K562 (cell line): ENCODE data around the gene SMAD5. TPM values are rescaled to one million over a fixed set of nuclear protein-coding genes. Genes with fewer than 3 reads are reported as not detected.

ENCODE experiments used
- ATAC-seq: fragments of 200-7000 bp; cut with Tn5 transposase; 3 replicates; pipeline ENCODE4 v1.9.1; 2020; ENCODE audit warnings: moderate library complexity
- BruUV-seq: library from RNA; stranded (reverse); fragments of 400-500 nt; replicated peaks from 2 replicates; lab custom pipeline; 2021; lab: Mats Ljungman, UMichigan
- CTCF ChIA-PET: fragments of 300-600 bp; formaldehyde crosslinking; extraction: SDS; loops from one replicate; lab custom pipeline; 2021; ENCODE audit warnings: low intra/inter-chr PET ratio; lab: Yijun Ruan, JAX
- POLR2A ChIA-PET: fragments of 300-600, 350-650 bp; sonication (Branson Sonifier 250); formaldehyde crosslinking; extraction: SDS; loops from one replicate; lab custom pipeline; 2021; ENCODE audit warnings: antibody characterized with exemption, inconsistent platforms; lab: Yijun Ruan, JAX
- DNase-seq, 4 experiments: peaks; one replicate each; pipeline versions ENCODE4 v3.0.0 to v3.0.0-alpha.2; 2011 to 2018; ENCODE audit warnings: low spot score in 3 of 4, mixed read lengths in 3 of 4; ENCODE audit errors: extremely low read depth in 1 of 4
- FAIRE-seq: peaks from 2 replicates; lab custom pipeline; 2011; peaks lifted over from hg19 to GRCh38; lab: Jason Lieb, UNC
- H2AFZ ChIP-seq: 2 replicates; pipeline ENCODE4 v1.6.0; 2011; ENCODE audit warnings: low read depth, low read length, control low read depth, inconsistent platforms
- H3K27ac ChIP-seq: fragments of 200-600 bp; 3 replicates; pipeline ENCODE4 v1.8.0; 2011; ENCODE audit warnings: low read depth, mild to moderate bottlenecking, control low read depth, inconsistent platforms, low read length, moderate library complexity, mixed read lengths; ENCODE audit errors: extremely low read depth
- H3K27me3 ChIP-seq, 2 experiments: fragments of 300-600 bp in 1 of 2; 2 replicates in 1 of 2; 3 replicates in 1 of 2; pipeline versions ENCODE4 v1.6.0 to v1.8.0; 2011; ENCODE audit warnings: inconsistent platforms in 2 of 2, low read length in 2 of 2, mild to moderate bottlenecking in 1 of 2, mixed read lengths in 1 of 2, moderate library complexity in 1 of 2; ENCODE audit not compliant: control insufficient read depth in 2 of 2, insufficient read depth in 2 of 2
- H3K36me3 ChIP-seq: fragments of 300-600 bp; 3 replicates; pipeline ENCODE4 v1.8.0; 2011; ENCODE audit warnings: mild to moderate bottlenecking, low read length, inconsistent platforms; ENCODE audit not compliant: control insufficient read depth, insufficient read depth
- H3K4me1 ChIP-seq, 2 experiments: fragments of 200-600 bp in 1 of 2; replicated peaks in 1 of 2; 2 replicates in 1 of 2; 3 replicates in 1 of 2; pipeline versions ENCODE4 v1.5.1 to v1.8.0; 2011; ENCODE audit warnings: inconsistent platforms in 2 of 2, low read length in 2 of 2, mild to moderate bottlenecking in 1 of 2, mixed read lengths in 1 of 2, moderate library complexity in 1 of 2; ENCODE audit not compliant: control insufficient read depth in 2 of 2, insufficient read depth in 2 of 2
- H3K4me2 ChIP-seq: 2 replicates; pipeline ENCODE4 v1.6.1; 2011; ENCODE audit warnings: low read length, control low read depth, inconsistent platforms, mixed read lengths; ENCODE audit not compliant: insufficient read depth
- H3K4me3 ChIP-seq: fragments of 200-600 bp; sonication (generic), shearing (Covaris generic); 2 replicates; pipeline ENCODE4 v1.5.1; 2016; ENCODE audit warnings: control low read depth, inconsistent platforms
- H3K79me2 ChIP-seq: fragments of 200-600 bp; 3 replicates; pipeline ENCODE4 v1.8.0; 2011; ENCODE audit warnings: low read length, inconsistent platforms; ENCODE audit not compliant: control insufficient read depth, insufficient read depth
- H3K9ac ChIP-seq, 2 experiments: 2 replicates each; pipeline versions ENCODE4 v1.6.0 to v1.6.1; 2011; ENCODE audit warnings: low read depth in 2 of 2, low read length in 2 of 2, control low read depth in 1 of 2, inconsistent platforms in 1 of 2, mild to moderate bottlenecking in 1 of 2, mixed read lengths in 1 of 2; ENCODE audit not compliant: insufficient read depth in 1 of 2
- H3K9me1 ChIP-seq: one replicate; pipeline ENCODE4 v1.6.0; 2011; ENCODE audit warnings: inconsistent platforms, mild to moderate bottlenecking, low read length, moderate library complexity; ENCODE audit not compliant: control insufficient read depth, insufficient read depth
- H3K9me3 ChIP-seq: replicated peaks from 2 replicates; pipeline ENCODE4 v1.5.1; 2011; ENCODE audit warnings: low read depth, low read length, inconsistent platforms; ENCODE audit not compliant: control insufficient read depth, insufficient read depth
- H4K20me1 ChIP-seq: replicated peaks from 2 replicates; pipeline ENCODE4 v1.6.1; 2011; ENCODE audit warnings: low read length, inconsistent platforms, mixed read lengths; ENCODE audit not compliant: control insufficient read depth, insufficient read depth
- C11orf30 ChIP-seq: fragments of 450-650 bp; IDR thresholded peaks from 2 replicates; pipeline ENCODE4 v1.6.1; 2016; ENCODE audit warnings: low read depth, mild to moderate bottlenecking
- HIVEP1 ChIP-seq: fragments of 250-450 bp; sonication (Bioruptor Pico); IDR thresholded peaks from 2 replicates; pipeline ENCODE4 v1.4.0; 2020; ENCODE audit warnings: mild to moderate bottlenecking
- HMGN3 ChIP-seq: IDR thresholded peaks from 2 replicates; pipeline ENCODE4 v1.6.1; 2011; ENCODE audit warnings: borderline replicate concordance, low read depth, mild to moderate bottlenecking, mixed read lengths, low read length; ENCODE audit not compliant: insufficient read length; ENCODE audit errors: extremely low read depth
- NCOA4 ChIP-seq: fragments of 450-650 bp; IDR thresholded peaks from 2 replicates; pipeline ENCODE4 v1.6.1; 2018; ENCODE audit warnings: mild to moderate bottlenecking; ENCODE audit not compliant: partially characterized antibody
- POLR2AphosphoS2 ChIP-seq: IDR thresholded peaks from 2 replicates; pipeline ENCODE4 v1.6.1; 2012; ENCODE audit warnings: low read length, improper control_type of control experiment
- PTTG1 ChIP-seq: fragments of 450-650 bp; IDR thresholded peaks from 2 replicates; pipeline ENCODE4 v1.6.1; 2016; ENCODE audit warnings: low read depth, mild to moderate bottlenecking, missing genetic modification characterization, missing compliant biosample characterization
- SETDB1 ChIP-seq: IDR thresholded peaks from one replicate; pipeline ENCODE4 v1.6.1; 2012; ENCODE audit warnings: low read length, control low read depth, inconsistent platforms
- SRSF1 ChIP-seq: fragments of 200-400 bp; formaldehyde crosslinking; IDR thresholded peaks from 2 replicates; pipeline ENCODE4 v1.6.1; 2017; ENCODE audit warnings: mild to moderate bottlenecking, low read depth, low read length, moderate library complexity
- ZFP1 ChIP-seq: fragments of 450-650 bp; formaldehyde crosslinking; IDR thresholded peaks from 2 replicates; pipeline ENCODE4 v1.4.0; 2020; ENCODE audit warnings: mild to moderate bottlenecking, mixed read lengths
- ZNF3 ChIP-seq: fragments of 250-450 bp; sonication (Bioruptor Pico); IDR thresholded peaks from 2 replicates; pipeline ENCODE4 v1.5.0; 2021; ENCODE audit warnings: mild to moderate bottlenecking, moderate library complexity
- ZNF696 ChIP-seq: fragments of 250-450 bp; sonication (Bioruptor Pico); conservative IDR thresholded peaks from 2 replicates; pipeline ENCODE4 v1.4.0; 2020; ENCODE audit warnings: mild to moderate bottlenecking, moderate library complexity
- WGBS: fragments of 100-300 bp; shearing (Covaris generic); methylation state at CpG from one replicate; pipeline ENCODE4 v1.1.6; 2016; ENCODE audit warnings: low coverage, mixed read lengths; ENCODE audit not compliant: insufficient coverage; ENCODE audit errors: missing lambda C conversion rate; 5-methylcytosine and 5-hydroxymethylcytosine counted together
- in situ Hi-C: fragments of 300-500 bp; cut with MboI; formaldehyde crosslinking; loops from 4 replicates; pipeline ENCODE4 v1.15.0; 2018; ENCODE audit warnings: inconsistent platforms, mixed read lengths
- intact Hi-C: fragments of 100-400 bp; cut with micrococcal nuclease; formaldehyde crosslinking; loops from 2 replicates; pipeline ENCODE4 v1.14.2; 2022
- polyA plus RNA-seq, 8 experiments: library from polyadenylated mRNA; depleted of rRNA in 4 of 8; stranded (reverse) in 5 of 8; unstranded in 3 of 8; fragments of >200 nt; fragmentation: Nextera tagmentation in 2 of 8; fragmentation: Illumina TruSeq in 1 of 8; extraction: Ambion mirVana in 2 of 8; extraction: Trizol in 1 of 8; gene quantifications; 2 replicates each; pipeline versions ENCODE4 v1.2.1 to v1.2.3, GENCODE V29; 2011 to 2014; ENCODE audit warnings: inconsistent platforms in 1 of 8, missing spikeins in 1 of 8
- total RNA-seq, 7 experiments: library from RNA; depleted of rRNA in 6 of 7; stranded (reverse); fragments of >200 nt in 6 of 7; fragmentation: Illumina TruSeq in 2 of 7; extraction: Trizol in 2 of 7; gene quantifications; 2 replicates each; pipeline versions ENCODE4 v1.2.1 to v1.2.3, GENCODE V29; 2011 to 2021; ENCODE audit warnings: low replicate concordance in 1 of 7
- TF ChIP-seq, protein P1 (sequence below): fragments of 450-650 bp; conservative IDR thresholded peaks from 2 replicates; pipeline ENCODE4 v1.6.1; 2016; ENCODE audit warnings: missing genetic modification characterization, low read depth, mild to moderate bottlenecking, control low read depth, missing compliant biosample characterization
- TF ChIP-seq, protein P2 (sequence below): sonication (generic); formaldehyde crosslinking; IDR thresholded peaks from 2 replicates; pipeline ENCODE4 v1.8.0; 2023; ENCODE audit warnings: missing genetic modification reagents, mild to moderate bottlenecking, borderline replicate concordance
- TF ChIP-seq, protein P3 (sequence below): fragments of 450-650 bp; formaldehyde crosslinking; IDR thresholded peaks from 2 replicates; pipeline ENCODE4 v1.4.0; 2022; ENCODE audit warnings: mild to moderate bottlenecking, moderate library complexity

SMAD5 gene
- total and polyA plus RNA-seq, 9 of the 15 experiments (the other 6 are each of a cell fraction or from before 2014, with no cell fraction given), result 12.4 to 53.9 (median 20.3) TPM

DNA sequence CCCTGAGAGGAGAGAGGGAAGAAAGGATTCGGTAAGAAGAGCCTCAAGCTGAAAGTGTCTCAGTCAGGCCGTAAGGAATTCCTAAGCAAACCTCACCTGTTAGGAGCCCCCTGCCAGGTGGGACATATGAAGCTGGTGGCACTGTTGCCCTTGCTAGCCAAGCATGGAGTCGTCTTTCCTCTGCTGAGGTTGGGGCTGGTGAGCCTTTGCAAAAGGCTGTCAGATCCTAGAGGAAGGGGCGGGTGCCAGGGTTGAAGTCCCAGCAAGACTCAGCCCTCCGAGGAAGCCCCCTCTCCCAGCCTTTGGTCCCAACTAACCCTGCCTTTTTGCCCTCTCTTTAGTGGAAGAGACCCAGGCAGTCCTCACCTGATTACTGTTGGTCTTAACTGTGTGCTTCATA is 65.8 kb downstream of the SMAD5 start:
- no peaks in the 10 kb centered on the region for H3K9me1 ChIP-seq
- no peak overlapping the region for H3K9ac ChIP-seq
- no peak overlapping the region for H3K27ac ChIP-seq
- H4K20me1 ChIP-seq, result 0 out of 2 replicates have a peak, but pooled peaks cover 9% of the 10 kb centered on the region
- no peak for DNase-seq
- H3K4me3 ChIP-seq, result no peak overlapping the region
- 5% methylated on average over 4 of the region's 5 CpGs for WGBS
- H3K79me2 ChIP-seq, result no peaks in the 10 kb centered on the region
- H3K4me2 ChIP-seq, result no peak overlapping the region
- H3K9me3 ChIP-seq, result no peaks in the 10 kb centered on the region
- H3K27me3 ChIP-seq, result peaks cover 0 to 66% of the 10 kb centered on the region in 2 experiments
- ATAC-seq, result no peak
- intact Hi-C loops (no loop called here), in situ Hi-C loops (no loop called here)
- H3K4me1 ChIP-seq, result peaks cover 0 to 1% of the 10 kb centered on the region in 2 experiments; a peak in 1 of 5 replicates
- BruUV-seq, result no TSS peak
- H3K36me3 ChIP-seq, result no peaks in the 10 kb centered on the region
- POLR2A ChIA-PET, result interaction anchor here (0.6 kb wide), 1 partner anchor 22 kb away, joined by 4 read pairs; no protein-coding TSS in a partner anchor
- CTCF ChIA-PET, result no interaction called here
- no peak for FAIRE-seq
- H2AFZ ChIP-seq, result no peak overlapping the region
- no peak for TF ChIP-seq POLR2AphosphoS2
- TF ChIP-seq SRSF1, result no peak
- no peak for TF ChIP-seq C11orf30
- no peak for TF ChIP-seq ZNF696 (CRISPR knock-in tag)
- TF ChIP-seq, protein P1, sequence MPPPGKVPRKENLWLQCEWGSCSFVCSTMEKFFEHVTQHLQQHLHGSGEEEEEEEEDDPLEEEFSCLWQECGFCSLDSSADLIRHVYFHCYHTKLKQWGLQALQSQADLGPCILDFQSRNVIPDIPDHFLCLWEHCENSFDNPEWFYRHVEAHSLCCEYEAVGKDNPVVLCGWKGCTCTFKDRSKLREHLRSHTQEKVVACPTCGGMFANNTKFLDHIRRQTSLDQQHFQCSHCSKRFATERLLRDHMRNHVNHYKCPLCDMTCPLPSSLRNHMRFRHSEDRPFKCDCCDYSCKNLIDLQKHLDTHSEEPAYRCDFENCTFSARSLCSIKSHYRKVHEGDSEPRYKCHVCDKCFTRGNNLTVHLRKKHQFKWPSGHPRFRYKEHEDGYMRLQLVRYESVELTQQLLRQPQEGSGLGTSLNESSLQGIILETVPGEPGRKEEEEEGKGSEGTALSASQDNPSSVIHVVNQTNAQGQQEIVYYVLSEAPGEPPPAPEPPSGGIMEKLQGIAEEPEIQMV, result no peak
- no peak for TF ChIP-seq ZFP1 (CRISPR knock-in tag)
- TF ChIP-seq, protein P2, sequence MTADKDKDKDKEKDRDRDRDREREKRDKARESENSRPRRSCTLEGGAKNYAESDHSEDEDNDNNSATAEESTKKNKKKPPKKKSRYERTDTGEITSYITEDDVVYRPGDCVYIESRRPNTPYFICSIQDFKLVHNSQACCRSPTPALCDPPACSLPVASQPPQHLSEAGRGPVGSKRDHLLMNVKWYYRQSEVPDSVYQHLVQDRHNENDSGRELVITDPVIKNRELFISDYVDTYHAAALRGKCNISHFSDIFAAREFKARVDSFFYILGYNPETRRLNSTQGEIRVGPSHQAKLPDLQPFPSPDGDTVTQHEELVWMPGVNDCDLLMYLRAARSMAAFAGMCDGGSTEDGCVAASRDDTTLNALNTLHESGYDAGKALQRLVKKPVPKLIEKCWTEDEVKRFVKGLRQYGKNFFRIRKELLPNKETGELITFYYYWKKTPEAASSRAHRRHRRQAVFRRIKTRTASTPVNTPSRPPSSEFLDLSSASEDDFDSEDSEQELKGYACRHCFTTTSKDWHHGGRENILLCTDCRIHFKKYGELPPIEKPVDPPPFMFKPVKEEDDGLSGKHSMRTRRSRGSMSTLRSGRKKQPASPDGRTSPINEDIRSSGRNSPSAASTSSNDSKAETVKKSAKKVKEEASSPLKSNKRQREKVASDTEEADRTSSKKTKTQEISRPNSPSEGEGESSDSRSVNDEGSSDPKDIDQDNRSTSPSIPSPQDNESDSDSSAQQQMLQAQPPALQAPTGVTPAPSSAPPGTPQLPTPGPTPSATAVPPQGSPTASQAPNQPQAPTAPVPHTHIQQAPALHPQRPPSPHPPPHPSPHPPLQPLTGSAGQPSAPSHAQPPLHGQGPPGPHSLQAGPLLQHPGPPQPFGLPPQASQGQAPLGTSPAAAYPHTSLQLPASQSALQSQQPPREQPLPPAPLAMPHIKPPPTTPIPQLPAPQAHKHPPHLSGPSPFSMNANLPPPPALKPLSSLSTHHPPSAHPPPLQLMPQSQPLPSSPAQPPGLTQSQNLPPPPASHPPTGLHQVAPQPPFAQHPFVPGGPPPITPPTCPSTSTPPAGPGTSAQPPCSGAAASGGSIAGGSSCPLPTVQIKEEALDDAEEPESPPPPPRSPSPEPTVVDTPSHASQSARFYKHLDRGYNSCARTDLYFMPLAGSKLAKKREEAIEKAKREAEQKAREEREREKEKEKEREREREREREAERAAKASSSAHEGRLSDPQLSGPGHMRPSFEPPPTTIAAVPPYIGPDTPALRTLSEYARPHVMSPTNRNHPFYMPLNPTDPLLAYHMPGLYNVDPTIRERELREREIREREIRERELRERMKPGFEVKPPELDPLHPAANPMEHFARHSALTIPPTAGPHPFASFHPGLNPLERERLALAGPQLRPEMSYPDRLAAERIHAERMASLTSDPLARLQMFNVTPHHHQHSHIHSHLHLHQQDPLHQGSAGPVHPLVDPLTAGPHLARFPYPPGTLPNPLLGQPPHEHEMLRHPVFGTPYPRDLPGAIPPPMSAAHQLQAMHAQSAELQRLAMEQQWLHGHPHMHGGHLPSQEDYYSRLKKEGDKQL (CRISPR knock-in tag), result no peak
- no peak for TF ChIP-seq NCOA4
- TF ChIP-seq SETDB1, result no peak
- no peak for TF ChIP-seq HIVEP1 (CRISPR knock-in tag)
- no peak for TF ChIP-seq PTTG1 (tag)
- no peak for TF ChIP-seq ZNF3 (CRISPR knock-in tag)
- no peak for TF ChIP-seq HMGN3
- TF ChIP-seq, protein P3, sequence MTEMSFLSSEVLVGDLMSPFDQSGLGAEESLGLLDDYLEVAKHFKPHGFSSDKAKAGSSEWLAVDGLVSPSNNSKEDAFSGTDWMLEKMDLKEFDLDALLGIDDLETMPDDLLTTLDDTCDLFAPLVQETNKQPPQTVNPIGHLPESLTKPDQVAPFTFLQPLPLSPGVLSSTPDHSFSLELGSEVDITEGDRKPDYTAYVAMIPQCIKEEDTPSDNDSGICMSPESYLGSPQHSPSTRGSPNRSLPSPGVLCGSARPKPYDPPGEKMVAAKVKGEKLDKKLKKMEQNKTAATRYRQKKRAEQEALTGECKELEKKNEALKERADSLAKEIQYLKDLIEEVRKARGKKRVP, result no peak
